ENCODE data around the gene MAPK13. TPM values are rescaled to one million over a fixed set of nuclear protein-coding genes. Genes with fewer than 3 reads are reported as not detected.

MAPK13 gene
- total RNA-seq, 4 donors from 2014 or later = 0.26 to 10.9 (median 3.0) TPM

DNA sequence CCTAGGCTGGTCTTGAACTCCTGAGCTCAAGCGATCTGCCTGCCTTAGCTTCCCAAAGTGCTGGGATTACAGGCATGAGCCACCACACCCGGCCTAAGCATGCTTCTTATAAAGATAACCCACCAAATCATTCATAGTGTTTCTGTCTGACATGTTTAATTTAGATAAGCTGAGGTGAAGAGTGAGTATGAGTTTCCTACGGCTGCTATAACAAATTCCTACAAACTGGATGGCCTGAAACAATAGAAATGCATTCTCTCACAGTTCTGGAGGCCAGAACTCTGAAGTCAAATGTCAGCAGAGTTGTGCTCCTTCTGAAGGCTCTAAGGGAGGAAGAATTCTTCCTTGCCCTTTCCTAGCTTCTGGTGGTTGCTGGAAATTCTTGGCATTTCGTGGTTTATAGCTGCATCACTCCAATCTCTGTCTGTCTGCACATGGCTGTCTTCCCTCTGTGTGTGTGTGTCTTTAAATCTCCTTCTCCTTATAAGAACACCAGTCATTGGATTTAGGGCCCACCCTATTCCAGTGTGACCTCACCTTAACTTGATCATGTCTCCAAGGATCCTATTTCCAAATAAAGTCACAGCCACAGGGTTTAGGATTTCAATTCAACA, 29.9 kb downstream of the MAPK13 start:
- Histone ChIP-seq H3K4me1 (no peaks in the 10 kb centered on the region), H3K27ac (no peak overlapping the region), H3K27me3 (no peaks in the 10 kb centered on the region), H3K36me3 (no peaks in the 10 kb centered on the region), H3K9me3 (no peaks in the 10 kb centered on the region), H3K4me3 (no peak overlapping the region)
- DNase-seq = no peak
- TF ChIP-seq POLR2A (IDR thresholded peaks at IDR 0.05) = no peak
- TF ChIP-seq, protein P1, sequence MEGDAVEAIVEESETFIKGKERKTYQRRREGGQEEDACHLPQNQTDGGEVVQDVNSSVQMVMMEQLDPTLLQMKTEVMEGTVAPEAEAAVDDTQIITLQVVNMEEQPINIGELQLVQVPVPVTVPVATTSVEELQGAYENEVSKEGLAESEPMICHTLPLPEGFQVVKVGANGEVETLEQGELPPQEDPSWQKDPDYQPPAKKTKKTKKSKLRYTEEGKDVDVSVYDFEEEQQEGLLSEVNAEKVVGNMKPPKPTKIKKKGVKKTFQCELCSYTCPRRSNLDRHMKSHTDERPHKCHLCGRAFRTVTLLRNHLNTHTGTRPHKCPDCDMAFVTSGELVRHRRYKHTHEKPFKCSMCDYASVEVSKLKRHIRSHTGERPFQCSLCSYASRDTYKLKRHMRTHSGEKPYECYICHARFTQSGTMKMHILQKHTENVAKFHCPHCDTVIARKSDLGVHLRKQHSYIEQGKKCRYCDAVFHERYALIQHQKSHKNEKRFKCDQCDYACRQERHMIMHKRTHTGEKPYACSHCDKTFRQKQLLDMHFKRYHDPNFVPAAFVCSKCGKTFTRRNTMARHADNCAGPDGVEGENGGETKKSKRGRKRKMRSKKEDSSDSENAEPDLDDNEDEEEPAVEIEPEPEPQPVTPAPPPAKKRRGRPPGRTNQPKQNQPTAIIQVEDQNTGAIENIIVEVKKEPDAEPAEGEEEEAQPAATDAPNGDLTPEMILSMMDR (IDR thresholded peaks at IDR 0.05) = no peak
- intact Hi-C loops (cut with DNase I; ENCODE audit: low total_unique reads) = no loop called here

DNA sequence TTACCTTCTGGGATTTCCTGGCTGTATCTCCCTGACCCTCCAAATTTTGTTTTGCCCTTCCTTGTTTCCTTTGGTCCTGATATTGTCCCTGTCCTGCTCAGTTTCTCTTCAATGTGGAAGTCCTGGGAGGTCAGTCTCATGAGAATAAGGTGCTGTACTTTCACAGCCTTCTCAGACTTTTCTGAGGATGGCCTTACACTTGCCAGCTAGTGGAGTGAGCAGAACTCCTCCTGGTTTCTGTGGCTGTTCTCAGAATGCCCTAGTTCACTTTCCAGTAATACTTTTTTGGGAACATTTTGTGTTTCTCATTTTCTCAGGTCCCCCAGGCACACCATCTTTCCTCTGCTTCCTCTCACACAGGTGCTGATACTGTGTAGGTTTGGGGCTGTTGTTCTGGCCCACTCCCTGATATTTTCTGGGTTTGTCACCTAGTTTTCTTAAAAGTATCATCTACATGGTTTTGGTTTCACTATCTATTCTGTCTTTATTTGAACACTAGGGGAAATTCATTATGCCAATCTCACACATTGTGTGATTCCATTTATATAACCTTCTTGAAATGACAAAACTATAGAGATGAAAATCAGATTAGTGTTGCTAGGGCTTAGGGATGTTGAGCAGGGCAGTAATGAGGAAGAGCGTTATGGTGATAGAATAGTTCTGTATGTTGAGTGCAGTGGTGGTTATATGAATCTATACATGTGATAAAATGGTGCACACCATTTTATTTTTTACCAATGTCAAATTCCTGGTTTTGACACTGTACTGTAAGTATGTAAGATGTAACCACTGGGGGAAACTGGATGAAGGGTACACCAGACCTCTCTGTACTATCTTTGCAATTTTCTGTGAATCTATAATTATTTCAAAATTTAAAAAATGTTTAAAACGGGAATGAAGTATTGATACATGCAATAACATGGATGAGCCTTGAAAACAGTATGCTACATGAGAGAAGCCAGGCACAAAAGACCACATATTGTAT, 39.0 kb downstream of the MAPK13 start:
- Histone ChIP-seq H3K27ac (no peak overlapping the region), H3K4me3 (no peak overlapping the region), H3K27me3 (no peaks in the 10 kb centered on the region), H3K4me1 (no peaks in the 10 kb centered on the region), H3K9me3 (no peaks in the 10 kb centered on the region), H3K36me3 (no peaks in the 10 kb centered on the region)
- no peak for DNase-seq
- TF ChIP-seq POLR2A (IDR thresholded peaks at IDR 0.05) = no peak
- TF ChIP-seq, protein P1 (IDR thresholded peaks at IDR 0.05) = no peak
- intact Hi-C loops (cut with DNase I; ENCODE audit: low total_unique reads) = no loop called here

DNA sequence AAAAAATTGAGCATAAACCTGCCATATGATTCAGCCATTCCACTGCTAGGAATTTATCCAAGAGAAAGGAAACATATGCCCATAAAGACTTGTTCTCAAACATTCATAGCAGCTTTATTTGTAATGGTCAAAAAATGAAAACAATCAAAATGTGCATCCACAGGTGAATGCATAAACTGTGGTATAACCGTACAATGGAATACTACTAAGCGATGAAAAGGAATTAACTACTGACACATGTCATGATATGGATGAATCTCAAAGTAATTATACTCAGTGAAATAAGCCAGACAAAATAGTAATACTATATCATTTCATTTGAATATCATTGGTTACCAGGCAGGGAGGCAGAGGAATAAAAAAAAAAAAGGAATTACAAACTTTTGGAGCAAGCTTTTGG, 40.4 kb downstream of the MAPK13 start:
- H3K9me3 ChIP-seq = no peaks in the 10 kb centered on the region
- no peak for TF ChIP-seq POLR2A (IDR thresholded peaks at IDR 0.05)
- TF ChIP-seq, protein P1 (IDR thresholded peaks at IDR 0.05) = no peak
- intact Hi-C loops (cut with DNase I; ENCODE audit: low total_unique reads) = no loop called here
- DNase-seq = no peak
- no peak overlapping the region for H3K4me3 ChIP-seq
- no peaks in the 10 kb centered on the region for H3K27me3 ChIP-seq
- H3K4me1 ChIP-seq = no peaks in the 10 kb centered on the region
- H3K27ac ChIP-seq = no peak overlapping the region
- H3K36me3 ChIP-seq = no peaks in the 10 kb centered on the region

DNA sequence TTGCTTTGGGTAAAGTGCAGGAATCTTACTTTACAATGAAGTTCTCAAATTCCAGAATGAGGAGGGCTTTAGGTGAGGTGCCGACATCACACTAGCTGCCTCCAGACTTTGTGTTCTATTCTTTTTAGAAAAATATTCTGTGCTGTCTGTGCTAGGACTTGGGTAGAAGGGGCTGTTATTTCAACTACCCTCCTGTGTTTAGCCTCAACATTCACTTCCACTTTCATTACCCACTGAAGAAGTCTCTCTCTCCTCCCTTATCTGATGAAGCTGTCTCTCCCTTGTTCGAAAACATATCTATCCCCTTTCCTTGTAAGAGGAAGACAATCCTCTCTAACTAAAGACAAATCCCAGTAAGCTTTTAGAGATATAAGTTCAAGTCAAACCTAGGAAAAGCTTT, 41.3 kb downstream of the MAPK13 start:
- H3K4me3 ChIP-seq = no peak overlapping the region
- TF ChIP-seq POLR2A (IDR thresholded peaks at IDR 0.05) = no peak
- TF ChIP-seq, protein P1 (IDR thresholded peaks at IDR 0.05) = no peak
- intact Hi-C loops (cut with DNase I; ENCODE audit: low total_unique reads) = no loop called here

DNA sequence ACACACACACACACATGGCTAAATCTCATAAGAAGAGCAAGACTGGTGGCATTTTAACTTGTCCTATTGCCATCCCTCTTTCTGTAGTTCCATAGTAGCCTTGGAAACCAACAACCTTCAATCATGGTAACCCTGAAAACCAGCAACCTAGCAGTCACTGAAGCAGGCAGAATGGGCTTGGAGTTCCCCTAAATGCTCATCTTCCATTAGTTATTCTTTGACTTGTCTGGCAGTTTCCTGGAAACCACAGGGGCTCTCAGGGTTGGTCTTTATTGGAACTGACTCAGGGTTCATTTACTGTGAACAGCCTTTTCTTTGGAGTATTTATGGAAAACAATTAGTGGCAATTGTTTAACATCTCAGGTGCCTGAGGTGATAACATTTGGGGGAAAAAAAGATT, 46.9 kb downstream of the MAPK13 start:
- TF ChIP-seq, protein P1 (IDR thresholded peaks at IDR 0.05) = no peak
- TF ChIP-seq POLR2A (IDR thresholded peaks at IDR 0.05) = no peak
- no peak overlapping the region for H3K4me3 ChIP-seq
- DNase-seq = no peak
- no peaks in the 10 kb centered on the region for H3K4me1 ChIP-seq
- intact Hi-C loops (cut with DNase I; ENCODE audit: low total_unique reads) = no loop called here
- H3K27ac ChIP-seq = no peak overlapping the region
- no peaks in the 10 kb centered on the region for H3K9me3 ChIP-seq
- H3K36me3 ChIP-seq = no peaks in the 10 kb centered on the region
- H3K27me3 ChIP-seq = no peaks in the 10 kb centered on the region

More for the DNA sequence above, 41.3 kb downstream of the MAPK13 start:
- no peaks in the 10 kb centered on the region for H3K9me3 ChIP-seq
- H3K4me1 ChIP-seq = no peaks in the 10 kb centered on the region
- no peaks in the 10 kb centered on the region for H3K36me3 ChIP-seq
- no peak for DNase-seq
- H3K27me3 ChIP-seq = no peaks in the 10 kb centered on the region
- H3K27ac ChIP-seq = no peak overlapping the region

All from uterus (tissue), 4 donors.